Liver (tissue), 3 donors: ENCODE results near the gene ENDOG.

Experiments
- CTCF ChIP-seq: fragments of 150-350 bp; IDR thresholded peaks from 2 replicates; pipeline ENCODE4 v1.5.1; 2017; ENCODE audit warnings: improper control_type of control experiment, low read depth, low read length; ENCODE audit not compliant: missing input control
- GABPA ChIP-seq, 2 donors: IDR thresholded peaks in 1 of 2; conservative IDR thresholded peaks in 1 of 2; 2 replicates each; pipeline ENCODE4 v1.6.1; 2016; ENCODE audit warnings: antibody characterized with exemption in 2 of 2, mild to moderate bottlenecking in 1 of 2, moderate library complexity in 1 of 2
- JUND ChIP-seq, 2 donors: IDR thresholded peaks; 2 replicates each; pipeline ENCODE4 v1.6.1; 2016; ENCODE audit warnings: antibody characterized with exemption in 2 of 2
- MAX ChIP-seq: IDR thresholded peaks from 2 replicates; pipeline ENCODE4 v1.6.1; 2016; ENCODE audit warnings: antibody characterized with exemption
- RAD21 ChIP-seq, 2 donors: IDR thresholded peaks; 2 replicates each; pipeline ENCODE4 v1.6.1; 2016; ENCODE audit warnings: antibody characterized with exemption in 2 of 2, mild to moderate bottlenecking in 2 of 2
- YY1 ChIP-seq: IDR thresholded peaks from 2 replicates; pipeline ENCODE4 v1.6.1; 2016; ENCODE audit warnings: antibody characterized with exemption, mild to moderate bottlenecking
- donor health status: healthy.
- donor health status: healthy.

DNA sequence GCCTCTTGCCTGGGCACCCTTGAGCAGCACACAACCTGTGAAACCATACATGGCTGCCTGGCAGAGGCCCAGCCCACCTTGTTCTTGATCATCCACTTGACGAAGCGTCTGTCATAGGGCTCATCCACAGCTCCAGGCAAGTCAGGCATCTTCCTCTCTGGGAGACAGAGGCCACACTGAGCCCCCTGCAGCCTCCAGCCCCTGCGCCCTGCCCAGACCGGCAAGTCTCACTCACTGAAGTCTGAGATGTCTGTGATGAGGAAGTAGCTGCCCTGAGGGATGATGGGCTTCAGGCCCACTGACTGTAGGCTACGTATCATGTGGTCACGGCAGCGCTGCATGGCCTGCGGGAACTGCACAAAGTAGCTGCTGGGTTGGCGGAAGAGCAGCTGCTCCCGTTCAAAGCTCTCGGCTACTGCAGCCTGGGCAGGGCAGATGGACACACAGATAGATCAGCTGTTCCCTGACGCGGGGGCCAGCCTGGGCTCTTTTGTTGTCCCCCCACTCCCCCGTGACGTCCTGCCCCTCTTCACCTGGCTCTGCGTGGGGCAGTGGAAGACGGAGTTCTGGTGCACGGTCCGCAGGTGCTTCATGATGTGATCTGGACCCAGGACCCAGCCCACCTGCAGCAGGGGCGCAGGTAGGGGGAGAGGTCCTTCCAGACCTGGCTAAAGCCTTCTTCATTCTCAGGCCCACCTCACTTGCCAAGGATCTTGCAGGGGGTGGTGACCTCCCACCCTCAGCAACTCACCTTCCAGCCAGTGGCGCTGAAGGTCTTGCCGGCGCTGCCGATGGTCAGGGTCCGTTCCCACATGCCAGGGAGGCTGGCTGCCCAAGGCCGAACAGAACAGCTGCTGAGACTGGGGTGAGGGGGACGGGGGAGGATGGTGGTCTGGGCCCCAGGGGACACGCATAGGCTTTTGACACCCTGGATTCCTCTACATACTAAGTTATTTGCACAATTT lies 17.2 kb downstream of the ENDOG start:
- TF ChIP-seq GABPA (IDR thresholded peaks at IDR 0.05 in 1 of 2, conservative IDR thresholded peaks at IDR 0.05 in 1 of 2): no peak
- TF ChIP-seq MAX: no peak
- TF ChIP-seq CTCF: no peak
- TF ChIP-seq JUND (IDR thresholded peaks at IDR 0.05): no peak
- TF ChIP-seq RAD21 (IDR thresholded peaks at IDR 0.05): no peak
- no peak for TF ChIP-seq YY1
